Tibial artery (tissue), 4 donors: ENCODE results near the gene NRIP3.

Experiments
- DNase-seq, 2 donors: peaks; one replicate each; pipeline ENCODE4 v3.0.0-alpha.2; 2019
- H3K27ac ChIP-seq, 2 donors: fragments of 200-600 bp; sonication (generic) in 1 of 2; 1 replicate in 1 of 2; 2 replicates in 1 of 2; pipeline ENCODE4 v1.5.1; 2018 to 2019; ENCODE audit warnings: mild to moderate bottlenecking in 1 of 2
- H3K27me3 ChIP-seq, 2 donors: fragments of 200-600 bp; sonication (generic) in 1 of 2; one replicate each; pipeline versions ENCODE4 v1.5.1 to v1.6.0; 2016 to 2019
- H3K36me3 ChIP-seq, 3 donors: fragments of 200-600 bp; sonication (generic) in 2 of 3; one replicate each; pipeline ENCODE4 v1.5.1; 2016 to 2019; ENCODE audit warnings: mild to moderate bottlenecking in 2 of 3
- H3K4me1 ChIP-seq, 4 donors: fragments of 200-600 bp; sonication (generic) in 2 of 4; 1 replicate in 3 of 4; 2 replicates in 1 of 4; pipeline ENCODE4 v1.5.1; 2016 to 2019
- H3K4me3 ChIP-seq, 2 donors: fragments of 200-600 bp; sonication (generic) in 1 of 2; 1 replicate in 1 of 2; 2 replicates in 1 of 2; pipeline ENCODE4 v1.5.1; 2018 to 2019; ENCODE audit warnings: mild to moderate bottlenecking in 2 of 2
- H3K9me3 ChIP-seq, 3 donors: fragments of 200-600 bp; sonication (generic) in 1 of 3; one replicate each; pipeline ENCODE4 v1.5.1; 2016 to 2019
- intact Hi-C: fragments of 100-400 bp; cut with DNase I; formaldehyde crosslinking; loops from one replicate; pipeline ENCODE4 v1.15.0; 2023; ENCODE audit warnings: low total_unique reads
- TF ChIP-seq, protein P1 (sequence below), 2 experiments: fragments of 200-600 bp in 1 of 2; fragments of 450-650 bp in 1 of 2; IDR thresholded peaks; one replicate each; pipeline ENCODE4 v1.5.1; 2017 to 2019; ENCODE audit warnings: antibody characterized with exemption in 2 of 2, mild to moderate bottlenecking in 1 of 2, moderate library complexity in 1 of 2

Gene NRIP3

DNA sequence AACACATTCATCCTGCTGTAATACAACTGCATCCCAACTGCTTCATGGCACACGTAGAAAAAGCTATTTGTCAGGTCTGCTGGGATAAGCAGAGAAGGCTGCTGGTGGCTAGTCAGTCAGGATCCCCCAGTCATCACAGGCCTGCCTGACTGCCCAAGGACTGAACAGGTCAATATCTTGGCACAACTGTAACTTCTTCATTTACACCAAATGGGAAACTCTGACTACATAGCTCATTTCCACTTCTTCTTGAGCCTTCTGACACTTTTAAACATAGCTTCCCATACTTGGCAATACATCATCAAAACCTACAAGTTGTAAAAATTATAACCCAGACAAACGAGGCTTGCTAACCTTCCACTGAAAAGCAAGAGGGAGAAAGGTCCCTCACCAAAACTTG lies 42.4 kb downstream of the NRIP3 start:
- H3K27ac ChIP-seq = no peak overlapping the region
- H3K9me3 ChIP-seq = no peaks in the 10 kb centered on the region
- intact Hi-C loops = loop anchor here (10.0 kb wide), 1 partner anchor 277 kb away; the partner anchor contains the start of genes RPL27A and TRIM66
- TF ChIP-seq, protein P1, sequence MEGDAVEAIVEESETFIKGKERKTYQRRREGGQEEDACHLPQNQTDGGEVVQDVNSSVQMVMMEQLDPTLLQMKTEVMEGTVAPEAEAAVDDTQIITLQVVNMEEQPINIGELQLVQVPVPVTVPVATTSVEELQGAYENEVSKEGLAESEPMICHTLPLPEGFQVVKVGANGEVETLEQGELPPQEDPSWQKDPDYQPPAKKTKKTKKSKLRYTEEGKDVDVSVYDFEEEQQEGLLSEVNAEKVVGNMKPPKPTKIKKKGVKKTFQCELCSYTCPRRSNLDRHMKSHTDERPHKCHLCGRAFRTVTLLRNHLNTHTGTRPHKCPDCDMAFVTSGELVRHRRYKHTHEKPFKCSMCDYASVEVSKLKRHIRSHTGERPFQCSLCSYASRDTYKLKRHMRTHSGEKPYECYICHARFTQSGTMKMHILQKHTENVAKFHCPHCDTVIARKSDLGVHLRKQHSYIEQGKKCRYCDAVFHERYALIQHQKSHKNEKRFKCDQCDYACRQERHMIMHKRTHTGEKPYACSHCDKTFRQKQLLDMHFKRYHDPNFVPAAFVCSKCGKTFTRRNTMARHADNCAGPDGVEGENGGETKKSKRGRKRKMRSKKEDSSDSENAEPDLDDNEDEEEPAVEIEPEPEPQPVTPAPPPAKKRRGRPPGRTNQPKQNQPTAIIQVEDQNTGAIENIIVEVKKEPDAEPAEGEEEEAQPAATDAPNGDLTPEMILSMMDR (IDR thresholded peaks at IDR 0.05) = no peak
- H3K27me3 ChIP-seq = no peaks in the 10 kb centered on the region
- H3K4me3 ChIP-seq = no peak overlapping the region
- H3K36me3 ChIP-seq = peaks cover 0 to 9% (median 0%) of the 10 kb centered on the region in 3 donors
- H3K4me1 ChIP-seq = peaks cover 0 to 51% (median 22%) of the 10 kb centered on the region in 4 donors
- DNase-seq = no peak

DNA sequence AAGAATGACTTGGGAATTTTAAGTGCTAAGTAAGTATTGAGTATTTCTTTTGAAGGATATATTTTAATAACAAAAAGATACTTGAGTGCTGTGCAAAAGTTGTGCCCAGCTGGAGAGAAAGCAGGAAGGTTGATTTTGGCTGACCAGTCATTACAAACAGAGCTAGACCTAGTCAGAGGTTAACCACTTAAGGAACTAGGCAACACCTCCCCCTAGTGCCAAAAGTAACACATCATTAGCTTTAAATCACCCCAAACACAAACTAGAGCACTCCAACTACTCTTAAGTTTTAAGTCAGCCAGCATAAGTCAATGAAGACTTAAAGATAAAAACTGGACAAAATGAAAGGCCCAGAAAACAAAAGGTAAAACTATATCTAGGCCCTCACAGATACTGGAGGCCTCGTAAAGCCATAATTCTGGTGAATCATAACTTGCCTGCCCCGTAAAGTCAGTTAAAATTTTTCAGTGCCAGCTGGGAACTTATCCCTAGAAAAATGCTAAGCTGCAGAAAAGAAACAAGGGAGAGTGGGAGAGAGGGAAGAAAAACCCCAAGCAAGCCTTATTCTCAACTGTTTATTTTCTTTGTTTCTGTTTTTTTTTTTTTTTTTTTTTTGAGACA lies 44.1 kb downstream of the NRIP3 start:
- no peaks in the 10 kb centered on the region for H3K27me3 ChIP-seq
- DNase-seq = no peak
- H3K27ac ChIP-seq = peak overlapping the region; percentile 56 to 75
- intact Hi-C loops = loop anchor here (5.0 to 10.0 kb wide), 2 partner anchors 42 to 275 kb away; partner anchors contain the start of genes RPL27A and TRIM66
- peak overlapping the region in 1 of 2 donors; percentile 9 for H3K4me3 ChIP-seq
- TF ChIP-seq, protein P1 (IDR thresholded peaks at IDR 0.05) = peak; percentile 61 to 64
- H3K9me3 ChIP-seq = no peaks in the 10 kb centered on the region
- peaks cover 14 to 23% (median 14%) of the 10 kb centered on the region in 3 donors for H3K36me3 ChIP-seq
- H3K4me1 ChIP-seq = peaks cover 0 to 40% (median 22%) of the 10 kb centered on the region in 4 donors

DNA sequence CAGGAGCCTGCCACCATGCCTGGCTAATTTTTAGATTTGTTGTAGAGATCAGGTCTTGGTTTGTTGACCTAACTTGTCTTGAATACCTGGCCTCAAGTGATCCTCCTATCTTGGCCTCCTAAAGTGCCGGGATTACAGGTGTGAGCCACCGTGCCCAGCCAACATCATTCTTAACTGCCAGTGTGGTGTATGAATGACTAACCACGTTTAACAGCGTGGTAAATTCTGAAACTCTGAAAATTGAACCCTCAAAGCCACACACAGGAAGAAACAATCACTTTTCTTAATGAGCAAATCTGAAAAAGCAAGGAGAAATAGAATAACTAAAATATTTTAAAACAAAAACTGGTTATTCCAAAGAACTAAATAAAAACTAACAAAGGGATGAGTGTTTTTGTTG lies 46.9 kb downstream of the NRIP3 start:
- intact Hi-C loops = loop anchor here (5.0 kb wide), 1 partner anchor 40 kb away; no protein-coding TSS in a partner anchor
- Histone ChIP-seq H3K9me3 (no peaks in the 10 kb centered on the region), H3K27ac (no peak overlapping the region), H3K27me3 (no peaks in the 10 kb centered on the region), H3K4me3 (no peak overlapping the region), H3K4me1 (peaks cover 0 to 22% (median 9%) of the 10 kb centered on the region in 4 donors), H3K36me3 (peaks cover 35 to 51% (median 37%) of the 10 kb centered on the region in 3 donors)
- TF ChIP-seq, protein P1 (IDR thresholded peaks at IDR 0.05) = no peak
- DNase-seq = no peak

DNA sequence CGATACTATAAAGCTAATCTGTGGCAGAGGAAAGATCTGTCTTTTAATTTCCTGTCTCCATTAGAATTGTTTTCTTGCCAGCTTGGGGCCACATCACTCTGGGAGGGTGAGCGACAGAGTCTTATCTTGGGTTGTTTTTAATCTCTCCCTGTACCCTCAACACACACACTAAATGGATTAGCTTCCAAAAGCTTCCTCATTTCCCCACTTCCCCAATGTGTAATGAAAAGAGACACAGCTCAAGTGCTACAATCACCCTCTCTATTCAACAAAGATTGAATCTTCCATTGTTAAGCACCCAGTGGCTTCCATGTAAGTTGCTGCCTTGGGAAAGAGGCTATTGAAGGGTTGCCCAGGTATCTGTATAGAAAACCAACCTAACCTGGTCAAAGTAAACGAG lies 54.9 kb downstream of the NRIP3 start:
- Histone ChIP-seq H3K4me3 (no peak overlapping the region), H3K27ac (no peak overlapping the region), H3K36me3 (peaks cover 36 to 60% (median 58%) of the 10 kb centered on the region in 3 donors), H3K4me1 (no peaks in the 10 kb centered on the region), H3K27me3 (no peaks in the 10 kb centered on the region), H3K9me3 (no peaks in the 10 kb centered on the region)
- TF ChIP-seq, protein P1 (IDR thresholded peaks at IDR 0.05) = no peak
- no peak for DNase-seq
- intact Hi-C loops = no loop called here

DNA sequence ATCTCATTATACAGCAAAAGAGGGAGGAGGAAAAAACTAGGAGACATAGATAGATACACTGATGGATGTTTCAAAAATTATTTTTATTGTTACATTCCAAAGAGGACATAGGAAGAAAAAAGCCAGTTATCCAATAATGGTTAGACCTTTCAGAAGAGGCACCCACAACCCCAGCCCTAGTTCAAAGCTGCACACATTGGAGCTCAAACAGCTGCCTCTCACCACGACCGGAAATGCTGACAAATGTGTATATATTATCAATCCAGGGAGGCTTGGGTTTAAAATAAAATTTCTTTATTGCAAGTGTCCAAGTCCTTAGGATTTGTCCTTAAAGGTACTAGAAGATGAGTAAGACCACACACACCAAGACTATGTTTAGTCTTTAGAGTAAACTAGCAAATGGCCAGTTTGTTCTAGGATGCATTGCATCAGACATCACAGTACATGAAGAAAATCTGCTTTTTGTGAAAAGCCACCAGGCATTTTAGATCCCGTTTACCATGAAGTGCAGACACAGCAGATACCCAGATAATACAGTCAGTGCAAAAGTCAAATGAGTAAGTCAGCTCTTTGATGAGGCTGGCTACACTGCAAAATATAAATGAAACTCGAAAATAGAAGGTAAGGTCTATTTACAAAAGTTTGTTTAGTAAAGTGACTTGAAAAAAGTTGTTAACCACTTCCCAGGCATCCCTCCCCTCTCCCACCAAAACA lies 56.4 kb downstream of the NRIP3 start:
- no peaks in the 10 kb centered on the region for H3K27me3 ChIP-seq
- H3K36me3 ChIP-seq = peaks cover 24 to 46% (median 43%) of the 10 kb centered on the region in 3 donors
- DNase-seq = no peak
- H3K4me3 ChIP-seq = no peak overlapping the region
- H3K27ac ChIP-seq = no peak overlapping the region
- no peaks in the 10 kb centered on the region for H3K9me3 ChIP-seq
- H3K4me1 ChIP-seq = no peaks in the 10 kb centered on the region
- TF ChIP-seq, protein P1 (IDR thresholded peaks at IDR 0.05) = no peak
- intact Hi-C loops = no loop called here
